ENCODE results near the gene MTMR6. TPM values are rescaled to one million over a fixed set of nuclear protein-coding genes. Genes with fewer than 3 reads are reported as not detected.

MTMR6 gene
- total RNA-seq, 1 experiment from 2014 or later, result 21.5 TPM

- H3K4me3 Mint-ChIP-seq (ENCODE audit: unreplicated experiment), result no peak overlapping the region
- H3K27ac Mint-ChIP-seq (ENCODE audit: low read depth, unreplicated experiment), result peak overlapping the region; percentile 56
- no peak for DNase-seq (ENCODE audit: unreplicated experiment)
- POLR2A ChIA-PET, result interaction anchor here (0.7 to 1.2 kb wide), 2 partner anchors 17 to 31 kb away, joined by 3 read pairs; no protein-coding TSS in a partner anchor
- no TSS peak for BruUV-seq (replicated peaks)
- TF ChIP-seq, protein P1, sequence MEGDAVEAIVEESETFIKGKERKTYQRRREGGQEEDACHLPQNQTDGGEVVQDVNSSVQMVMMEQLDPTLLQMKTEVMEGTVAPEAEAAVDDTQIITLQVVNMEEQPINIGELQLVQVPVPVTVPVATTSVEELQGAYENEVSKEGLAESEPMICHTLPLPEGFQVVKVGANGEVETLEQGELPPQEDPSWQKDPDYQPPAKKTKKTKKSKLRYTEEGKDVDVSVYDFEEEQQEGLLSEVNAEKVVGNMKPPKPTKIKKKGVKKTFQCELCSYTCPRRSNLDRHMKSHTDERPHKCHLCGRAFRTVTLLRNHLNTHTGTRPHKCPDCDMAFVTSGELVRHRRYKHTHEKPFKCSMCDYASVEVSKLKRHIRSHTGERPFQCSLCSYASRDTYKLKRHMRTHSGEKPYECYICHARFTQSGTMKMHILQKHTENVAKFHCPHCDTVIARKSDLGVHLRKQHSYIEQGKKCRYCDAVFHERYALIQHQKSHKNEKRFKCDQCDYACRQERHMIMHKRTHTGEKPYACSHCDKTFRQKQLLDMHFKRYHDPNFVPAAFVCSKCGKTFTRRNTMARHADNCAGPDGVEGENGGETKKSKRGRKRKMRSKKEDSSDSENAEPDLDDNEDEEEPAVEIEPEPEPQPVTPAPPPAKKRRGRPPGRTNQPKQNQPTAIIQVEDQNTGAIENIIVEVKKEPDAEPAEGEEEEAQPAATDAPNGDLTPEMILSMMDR (IDR thresholded peaks at IDR 0.05; ENCODE audit: unreplicated experiment), result no peak
- intact Hi-C loops (cut with micrococcal nuclease), result no loop called here
- no peaks in the 10 kb centered on the region for H3K4me1 Mint-ChIP-seq (ENCODE audit: insufficient read depth, unreplicated experiment)
- no peaks in the 10 kb centered on the region for H3K9me3 Mint-ChIP-seq (ENCODE audit: unreplicated experiment)
- CTCF ChIA-PET, result interaction anchor here (1.2 kb wide), 1 partner anchor 34 kb away, joined by 3 read pairs; no protein-coding TSS in a partner anchor
- peaks cover 45% of the 10 kb centered on the region for H3K36me3 Mint-ChIP-seq (ENCODE audit: insufficient read depth, unreplicated experiment)
- no peaks in the 10 kb centered on the region for H3K27me3 Mint-ChIP-seq (ENCODE audit: insufficient read depth, unreplicated experiment)
Observed at GRCh38 chr13:25252752-25253151, 34.5 kb downstream of the MTMR6 start.

- ChIA-PET POLR2A (interaction anchor here (0.7 to 1.2 kb wide), 2 partner anchors 16 to 31 kb away, joined by 3 read pairs; no protein-coding TSS in a partner anchor), CTCF (interaction anchor here (1.2 kb wide), 1 partner anchor 34 kb away, joined by 3 read pairs; no protein-coding TSS in a partner anchor)
- no peak for DNase-seq (ENCODE audit: unreplicated experiment)
- intact Hi-C loops (cut with micrococcal nuclease), result no loop called here
- H3K36me3 Mint-ChIP-seq (ENCODE audit: insufficient read depth, unreplicated experiment), result peaks cover 40% of the 10 kb centered on the region
- peak overlapping the region; percentile 56 for H3K27ac Mint-ChIP-seq (ENCODE audit: low read depth, unreplicated experiment)
- BruUV-seq (replicated peaks), result no TSS peak
- H3K4me3 Mint-ChIP-seq (ENCODE audit: unreplicated experiment), result no peak overlapping the region
- no peaks in the 10 kb centered on the region for H3K9me3 Mint-ChIP-seq (ENCODE audit: unreplicated experiment)
- no peaks in the 10 kb centered on the region for H3K4me1 Mint-ChIP-seq (ENCODE audit: insufficient read depth, unreplicated experiment)
- TF ChIP-seq, protein P1 (IDR thresholded peaks at IDR 0.05; ENCODE audit: unreplicated experiment), result no peak
- no peaks in the 10 kb centered on the region for H3K27me3 Mint-ChIP-seq (ENCODE audit: insufficient read depth, unreplicated experiment)
Observed at GRCh38 chr13:25252225-25252624, 35.1 kb downstream of the MTMR6 start.

GRCh38 chr13:25249001-25249543, 38.2 kb downstream of the MTMR6 start:
- CTCF ChIA-PET, result interaction anchor here (0.6 to 1.5 kb wide), 3 partner anchors 16 to 253 kb away, joined by 3 to 4 read pairs (median 4); no protein-coding TSS in a partner anchor
- Mint-ChIP-seq H3K27me3 (ENCODE audit: insufficient read depth, unreplicated experiment) (no peaks in the 10 kb centered on the region), H3K4me3 (ENCODE audit: unreplicated experiment) (no peak overlapping the region), H3K36me3 (ENCODE audit: insufficient read depth, unreplicated experiment) (peaks cover 44% of the 10 kb centered on the region), H3K9me3 (ENCODE audit: unreplicated experiment) (no peaks in the 10 kb centered on the region), H3K4me1 (ENCODE audit: insufficient read depth, unreplicated experiment) (no peaks in the 10 kb centered on the region), H3K27ac (ENCODE audit: low read depth, unreplicated experiment) (no peak overlapping the region)
- TF ChIP-seq, protein P1 (IDR thresholded peaks at IDR 0.05; ENCODE audit: unreplicated experiment), result peak; percentile 15
- POLR2A ChIA-PET, result interaction anchor here (0.6 to 0.7 kb wide), 2 partner anchors 13 to 39 kb away, joined by 3 to 4 read pairs; no protein-coding TSS in a partner anchor
- BruUV-seq (replicated peaks), result no TSS peak
- DNase-seq (ENCODE audit: unreplicated experiment), result peak; percentile 26
- intact Hi-C loops (cut with micrococcal nuclease), result no loop called here

- Mint-ChIP-seq H3K27ac (ENCODE audit: low read depth, unreplicated experiment) (no peak overlapping the region), H3K9me3 (ENCODE audit: unreplicated experiment) (no peaks in the 10 kb centered on the region), H3K4me1 (ENCODE audit: insufficient read depth, unreplicated experiment) (no peaks in the 10 kb centered on the region), H3K36me3 (ENCODE audit: insufficient read depth, unreplicated experiment) (peaks cover 41% of the 10 kb centered on the region), H3K27me3 (ENCODE audit: insufficient read depth, unreplicated experiment) (no peaks in the 10 kb centered on the region), H3K4me3 (ENCODE audit: unreplicated experiment) (no peak overlapping the region)
- ChIA-PET CTCF (interaction anchor here (1.0 to 1.5 kb wide), 2 partner anchors 15 to 135 kb away, joined by 3 to 4 read pairs; no protein-coding TSS in a partner anchor), POLR2A (no interaction called here)
- no TSS peak for BruUV-seq (replicated peaks)
- no peak for DNase-seq (ENCODE audit: unreplicated experiment)
- TF ChIP-seq, protein P1 (IDR thresholded peaks at IDR 0.05; ENCODE audit: unreplicated experiment), result no peak
- intact Hi-C loops (cut with micrococcal nuclease), result no loop called here
Observed at GRCh38 chr13:25248071-25248470, 39.2 kb downstream of the MTMR6 start.
